HG03575 (cell line): Measurements from ENCODE around the gene KRTAP10-12.
"Not testable (repeated sequence)": the region's sequence is repeated elsewhere in the genome, so short reads cannot be mapped to it uniquely, and the experiment has no call there.

Experiments
- ATAC-seq: cut with Tn5 transposase; IDR thresholded peaks from one replicate; pipeline ENCODE4 v1.9.1; 2021; ENCODE audit not compliant: unreplicated experiment, insufficient number of reproducible peaks, low FRiP score; ENCODE audit errors: extremely low read depth

KRTAP10-12 gene

GRCh38 chr21:44666401-44667320 lies 30.3 kb upstream of the KRTAP10-12 start, which contains the start of gene KRTAP12-2:
Gene KRTAP12-2 (minus strand): TSS chr21:44666927. CDS start chr21:44666886, 41 bp downstream.
- ATAC-seq = no peak

DNA sequence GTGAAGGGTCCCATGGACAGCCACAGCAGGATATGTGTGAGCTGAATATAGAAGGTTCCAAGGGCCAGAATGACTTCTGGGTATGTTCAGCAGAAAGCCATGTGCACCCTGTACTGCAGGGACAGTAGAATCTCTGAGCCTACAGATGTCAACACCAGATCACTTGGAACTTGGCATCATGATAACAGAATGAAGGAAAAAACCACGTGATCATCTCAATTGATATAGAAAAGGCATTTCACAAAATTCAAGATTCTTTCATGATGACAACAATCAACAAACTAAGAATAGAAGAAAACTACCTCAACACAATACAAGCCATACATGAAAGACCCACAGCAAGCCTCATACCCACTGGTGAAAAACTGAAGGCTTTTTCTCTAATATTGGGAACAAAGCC lies 29.4 kb upstream of the KRTAP10-12 start:
- no peak for ATAC-seq

- ATAC-seq = no peak
Measured at GRCh38 chr21:44670642-44671432, 26.1 kb upstream of the KRTAP10-12 start.

DNA sequence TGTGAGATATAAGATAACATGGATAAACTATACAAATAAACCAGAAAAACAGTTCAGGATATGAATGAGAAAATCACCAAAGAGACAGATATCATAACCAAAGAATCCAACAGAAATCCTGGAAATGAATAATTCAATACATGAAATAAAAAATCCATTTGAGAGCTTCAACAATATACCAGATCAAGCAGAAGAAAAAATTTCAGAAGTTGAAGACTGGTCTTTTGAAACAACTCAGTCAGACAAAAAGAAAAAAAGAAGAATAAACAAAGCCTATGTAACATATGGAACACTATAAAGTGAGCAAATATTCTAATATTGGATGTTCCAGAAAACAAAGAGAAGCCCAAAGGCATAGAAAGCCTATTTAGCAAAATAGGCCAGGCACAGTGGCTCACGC lies 25.1 kb upstream of the KRTAP10-12 start:
- ATAC-seq = no peak

GRCh38 chr21:44677881-44678280 lies 19.1 kb upstream of the KRTAP10-12 start:
- no peak for ATAC-seq

- no peak for ATAC-seq
Measured at GRCh38 chr21:44681152-44681551, 15.8 kb upstream of the KRTAP10-12 start.

- ATAC-seq = no peak
Measured at GRCh38 chr21:44681861-44682579, 15.0 kb upstream of the KRTAP10-12 start, which contains the start of gene KRTAP12-1. Gene KRTAP12-1 (minus strand): TSS chr21:44682163. CDS start chr21:44682123, 40 bp downstream.

GRCh38 chr21:44682580-44683151 lies 14.3 kb upstream of the KRTAP10-12 start:
- no peak for ATAC-seq

- no peak for ATAC-seq
Measured at GRCh38 chr21:44684077-44684476, 12.9 kb upstream of the KRTAP10-12 start.

DNA sequence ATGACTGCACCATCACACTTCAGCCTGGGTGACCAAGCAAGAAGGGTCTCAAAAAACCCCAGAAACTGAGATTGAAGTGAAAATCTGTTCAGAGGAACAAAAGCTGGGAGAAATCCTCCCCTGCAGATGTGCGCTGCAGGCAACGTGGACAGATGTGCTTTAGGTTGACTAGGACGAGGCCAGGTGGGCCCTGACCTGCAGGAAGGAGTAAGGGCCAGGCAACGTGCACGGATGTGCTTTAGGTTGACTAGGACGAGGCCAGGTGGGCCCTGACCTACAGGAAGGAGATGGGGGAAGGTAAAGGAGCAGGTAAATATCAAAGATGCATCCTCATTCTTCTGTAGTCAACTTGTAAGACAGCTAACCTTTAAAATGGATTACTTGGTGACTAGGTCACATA lies 12.5 kb upstream of the KRTAP10-12 start:
- no peak for ATAC-seq

GRCh38 chr21:44685050-44685449 lies 11.9 kb upstream of the KRTAP10-12 start:
- not testable (repeated sequence) for ATAC-seq

GRCh38 chr21:44686000-44686781 lies 10.8 kb upstream of the KRTAP10-12 start:
- ATAC-seq = no peak

DNA sequence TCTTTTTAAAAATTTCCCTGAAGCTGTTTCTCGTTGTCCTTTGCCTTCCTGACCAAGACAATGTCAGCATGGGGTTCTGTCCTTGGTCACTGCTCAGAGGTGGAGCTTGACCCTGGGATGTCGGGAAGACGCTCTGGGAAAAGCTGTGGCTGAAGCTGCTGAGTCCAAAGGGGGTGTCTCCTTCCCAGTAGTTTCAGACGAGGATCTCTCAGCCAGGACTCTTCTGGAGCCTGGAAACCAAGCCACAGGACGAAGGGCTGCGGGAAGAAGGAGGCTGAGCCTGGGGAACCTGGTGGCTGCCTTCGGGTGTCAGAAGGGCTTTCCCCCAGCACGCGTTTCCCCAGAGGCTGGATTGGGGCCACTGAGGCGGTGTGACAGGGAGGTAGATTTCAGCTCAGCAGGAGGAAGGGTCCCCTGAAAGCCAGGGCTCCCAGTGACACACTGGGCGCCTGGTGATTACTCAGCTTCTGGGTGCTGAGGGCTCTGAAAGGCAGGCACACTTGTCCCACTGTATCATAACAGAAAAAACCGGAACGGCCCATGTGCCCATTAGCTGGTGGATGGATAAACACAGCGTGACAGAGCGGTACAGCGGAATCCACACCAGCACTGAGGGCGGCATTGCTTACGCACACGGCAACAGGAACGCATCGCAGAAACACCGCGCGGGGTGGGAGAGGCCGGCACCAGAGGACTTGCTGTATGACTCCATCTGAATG lies 10.0 kb upstream of the KRTAP10-12 start:
- no peak for ATAC-seq

DNA sequence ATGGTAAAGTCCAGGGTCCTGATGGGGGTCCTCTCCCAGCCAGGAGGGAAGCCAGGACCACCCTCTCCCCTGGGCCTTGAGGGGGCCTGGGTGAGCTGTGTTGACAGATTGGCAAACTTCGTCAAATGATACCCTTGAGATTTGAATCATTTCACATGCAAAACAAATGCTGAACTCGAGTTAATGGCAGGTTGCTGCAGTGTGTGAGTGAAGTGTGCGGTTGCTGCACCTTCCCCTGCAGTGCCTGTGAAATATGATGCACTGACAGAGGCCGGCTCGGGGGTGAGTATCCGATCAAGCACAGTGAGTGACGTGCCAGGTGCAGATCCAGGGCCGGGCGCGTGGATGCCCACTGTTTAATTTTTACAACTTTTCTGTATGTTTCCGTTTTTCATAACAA lies 9.3 kb upstream of the KRTAP10-12 start:
- no peak for ATAC-seq

- ATAC-seq = not testable (repeated sequence)
Measured at GRCh38 chr21:44689740-44690139, 7.2 kb upstream of the KRTAP10-12 start.

DNA sequence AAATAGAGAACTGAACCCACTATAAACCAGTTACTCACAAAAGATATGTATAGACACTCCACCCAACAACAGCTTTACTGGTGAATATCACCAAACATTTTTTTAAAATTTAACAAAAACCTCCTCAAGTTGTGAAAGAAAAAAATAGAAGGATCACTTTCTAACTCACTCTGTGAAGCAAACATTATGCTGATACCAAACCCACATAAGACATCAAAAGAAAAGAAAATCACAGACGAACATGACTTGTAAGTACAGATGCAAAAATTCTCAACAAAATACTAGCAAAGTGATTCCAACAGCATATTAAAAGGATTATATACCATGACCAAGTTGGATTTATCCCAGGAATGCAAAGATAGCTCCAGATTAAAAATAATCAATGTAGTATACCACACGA lies 5.3 kb upstream of the KRTAP10-12 start:
- no peak for ATAC-seq

DNA sequence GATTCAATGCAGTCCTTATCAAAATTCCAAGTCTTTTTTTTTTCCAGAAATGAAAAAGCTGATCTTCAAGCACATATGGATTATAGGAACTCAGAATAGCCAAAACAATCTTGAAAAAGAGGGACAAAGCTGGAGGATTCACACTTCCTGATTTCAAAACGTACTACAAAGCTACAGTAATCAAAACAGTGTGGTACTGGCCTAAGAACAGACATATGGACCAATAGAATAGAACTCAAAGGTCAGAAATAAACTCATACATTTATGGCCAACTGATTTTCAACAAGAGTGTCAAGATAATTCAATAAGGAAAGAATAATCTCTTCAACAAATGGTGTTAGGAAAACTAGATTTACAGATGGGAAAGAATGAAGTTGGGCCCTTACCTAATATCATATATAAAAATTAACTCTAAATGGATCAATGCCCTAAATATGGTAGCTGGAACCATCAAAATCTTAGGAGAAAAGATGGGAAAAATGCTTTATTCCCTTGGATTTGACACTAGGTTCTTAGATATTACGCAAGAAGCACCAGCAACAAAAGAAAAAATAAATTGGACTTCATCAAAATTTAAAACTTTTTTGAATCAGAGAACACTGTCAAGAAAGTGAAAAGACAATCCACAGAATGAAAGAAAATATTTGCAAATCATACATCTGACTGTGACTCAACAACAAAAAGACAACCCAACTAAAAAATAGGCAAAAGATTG lies 4.0 kb upstream of the KRTAP10-12 start:
- no peak for ATAC-seq
